Mucosa of stomach (tissue), 1 donor: ENCODE data around the gene RNF207.
A peak's percentile ranks its signal among the peaks of the same experiment; 100 is the strongest.

Experiments
- H3K27me3 ChIP-seq: one replicate; pipeline ENCODE4 v1.7.0; 2013; ENCODE audit warnings: mild to moderate bottlenecking, low read length; ENCODE audit not compliant: control insufficient read depth, insufficient read depth
- H3K36me3 ChIP-seq: one replicate; pipeline ENCODE4 v1.7.0; 2013; ENCODE audit warnings: low read length; ENCODE audit not compliant: control insufficient read depth, insufficient read depth
- H3K4me1 ChIP-seq: one replicate; pipeline ENCODE4 v1.7.0; 2013; ENCODE audit warnings: mild to moderate bottlenecking, low read length; ENCODE audit not compliant: control insufficient read depth, insufficient read depth
- H3K4me3 ChIP-seq: one replicate; pipeline ENCODE4 v1.7.0; 2013; ENCODE audit warnings: low read length
- H3K9ac ChIP-seq: one replicate; pipeline ENCODE4 v1.7.0; 2013; ENCODE audit warnings: mild to moderate bottlenecking, low read length, moderate library complexity
- H3K9me3 ChIP-seq: one replicate; pipeline ENCODE4 v1.7.0; 2013; ENCODE audit warnings: mild to moderate bottlenecking, low read length, moderate library complexity; ENCODE audit not compliant: control insufficient read depth
- donor health status: Pancreatic carcinoma.

Gene RNF207

GRCh38 chr1:6205849-6206519 is at the start of gene RNF207:
RNF207 (plus strand) TSS chr1:6206119; CDS start chr1:6206536, 417 bp downstream.
- peak within 1 kb of the TSS; percentile 53 for H3K9ac ChIP-seq
- H3K36me3 ChIP-seq = no peaks in the 10 kb centered on the region
- H3K4me3 ChIP-seq = peak within 1 kb of the TSS; percentile 36
- H3K27me3 ChIP-seq = peaks cover 28% of the 10 kb centered on the region
- H3K4me1 ChIP-seq = peaks cover 23% of the 10 kb centered on the region
- no peaks in the 10 kb centered on the region for H3K9me3 ChIP-seq

GRCh38 chr1:6157132-6157527 is 48.8 kb upstream of the RNF207 start:
- Histone ChIP-seq H3K4me1 (peaks cover 7% of the 10 kb centered on the region), H3K4me3 (no peak overlapping the region), H3K9me3 (no peaks in the 10 kb centered on the region), H3K36me3 (no peaks in the 10 kb centered on the region), H3K27me3 (peaks cover 8% of the 10 kb centered on the region), H3K9ac (no peak overlapping the region)

GRCh38 chr1:6157528-6158174 is 48.3 kb upstream of the RNF207 start:
- Histone ChIP-seq H3K27me3 (peaks cover 8% of the 10 kb centered on the region), H3K9ac (no peak overlapping the region), H3K36me3 (no peaks in the 10 kb centered on the region), H3K4me3 (no peak overlapping the region), H3K4me1 (peaks cover 7% of the 10 kb centered on the region), H3K9me3 (no peaks in the 10 kb centered on the region)

- H3K36me3 ChIP-seq = no peaks in the 10 kb centered on the region
- peaks cover 7% of the 10 kb centered on the region for H3K4me1 ChIP-seq
Measured at GRCh38 chr1:6158181-6158580, 47.7 kb upstream of the RNF207 start.

GRCh38 chr1:6162341-6162740 is 43.6 kb upstream of the RNF207 start:
- Histone ChIP-seq H3K36me3 (no peaks in the 10 kb centered on the region), H3K4me1 (peaks cover 2% of the 10 kb centered on the region), H3K4me3 (no peak overlapping the region), H3K9ac (no peak overlapping the region), H3K9me3 (no peaks in the 10 kb centered on the region), H3K27me3 (peaks cover 15% of the 10 kb centered on the region)

More at GRCh38 chr1:6158181-6158580, 47.7 kb upstream of the RNF207 start:
- no peak overlapping the region for H3K9ac ChIP-seq
- peaks cover 8% of the 10 kb centered on the region for H3K27me3 ChIP-seq
- H3K9me3 ChIP-seq = no peaks in the 10 kb centered on the region
- no peak overlapping the region for H3K4me3 ChIP-seq

GRCh38 chr1:6162773-6163172 is 43.1 kb upstream of the RNF207 start:
- no peak overlapping the region for H3K9ac ChIP-seq
- H3K27me3 ChIP-seq = peaks cover 15% of the 10 kb centered on the region
- no peaks in the 10 kb centered on the region for H3K9me3 ChIP-seq
- no peak overlapping the region for H3K4me3 ChIP-seq
- H3K4me1 ChIP-seq = no peaks in the 10 kb centered on the region
- no peaks in the 10 kb centered on the region for H3K36me3 ChIP-seq

- H3K4me1 ChIP-seq = no peaks in the 10 kb centered on the region
- peaks cover 15% of the 10 kb centered on the region for H3K27me3 ChIP-seq
- no peaks in the 10 kb centered on the region for H3K9me3 ChIP-seq
- no peak overlapping the region for H3K9ac ChIP-seq
- no peaks in the 10 kb centered on the region for H3K36me3 ChIP-seq
- H3K4me3 ChIP-seq = no peak overlapping the region
Measured at GRCh38 chr1:6163191-6163972, 42.5 kb upstream of the RNF207 start.

- Histone ChIP-seq H3K36me3 (no peaks in the 10 kb centered on the region), H3K4me1 (no peaks in the 10 kb centered on the region), H3K27me3 (peaks cover 15% of the 10 kb centered on the region), H3K4me3 (no peak overlapping the region), H3K9me3 (no peaks in the 10 kb centered on the region), H3K9ac (no peak overlapping the region)
Measured at GRCh38 chr1:6163973-6164617, 41.8 kb upstream of the RNF207 start.

GRCh38 chr1:6165027-6165426 is 40.9 kb upstream of the RNF207 start:
- H3K9ac ChIP-seq = no peak overlapping the region
- H3K4me1 ChIP-seq = no peaks in the 10 kb centered on the region
- no peak overlapping the region for H3K4me3 ChIP-seq
- no peaks in the 10 kb centered on the region for H3K36me3 ChIP-seq
- no peaks in the 10 kb centered on the region for H3K9me3 ChIP-seq
- H3K27me3 ChIP-seq = peaks cover 13% of the 10 kb centered on the region

- H3K27me3 ChIP-seq = peaks cover 13% of the 10 kb centered on the region
Measured at GRCh38 chr1:6165441-6165985, 40.4 kb upstream of the RNF207 start.

GRCh38 chr1:6166221-6166620 is 39.7 kb upstream of the RNF207 start:
- Histone ChIP-seq H3K27me3 (peaks cover 12% of the 10 kb centered on the region), H3K9me3 (no peaks in the 10 kb centered on the region), H3K4me1 (no peaks in the 10 kb centered on the region), H3K9ac (no peak overlapping the region), H3K4me3 (no peak overlapping the region), H3K36me3 (no peaks in the 10 kb centered on the region)

More at GRCh38 chr1:6165441-6165985, 40.4 kb upstream of the RNF207 start:
- Histone ChIP-seq H3K4me1 (no peaks in the 10 kb centered on the region), H3K36me3 (no peaks in the 10 kb centered on the region), H3K9ac (no peak overlapping the region), H3K9me3 (no peaks in the 10 kb centered on the region), H3K4me3 (no peak overlapping the region)
